Subcutaneous adipose tissue (tissue), 4 donors: Measurements from ENCODE around the gene RFXAP. TPM values are rescaled to one million over a fixed set of nuclear protein-coding genes. Genes with fewer than 3 reads are reported as not detected.

Source experiments
- total RNA-seq, 4 donors: library from RNA; depleted of rRNA; stranded (reverse); fragments of >200 nt; gene quantifications; one replicate each; pipeline ENCODE4 v1.1.0, GENCODE V29; 2016
- TF ChIP-seq, protein P1 (sequence below): fragments of 450-650 bp; IDR thresholded peaks from one replicate; pipeline ENCODE4 v1.5.1; 2016; ENCODE audit warnings: low read depth, mild to moderate bottlenecking, control low read depth, antibody characterized with exemption, moderate library complexity

Gene RFXAP
- total RNA-seq, 4 donors from 2014 or later: 3.6 to 8.3 (median 5.1) TPM

DNA sequence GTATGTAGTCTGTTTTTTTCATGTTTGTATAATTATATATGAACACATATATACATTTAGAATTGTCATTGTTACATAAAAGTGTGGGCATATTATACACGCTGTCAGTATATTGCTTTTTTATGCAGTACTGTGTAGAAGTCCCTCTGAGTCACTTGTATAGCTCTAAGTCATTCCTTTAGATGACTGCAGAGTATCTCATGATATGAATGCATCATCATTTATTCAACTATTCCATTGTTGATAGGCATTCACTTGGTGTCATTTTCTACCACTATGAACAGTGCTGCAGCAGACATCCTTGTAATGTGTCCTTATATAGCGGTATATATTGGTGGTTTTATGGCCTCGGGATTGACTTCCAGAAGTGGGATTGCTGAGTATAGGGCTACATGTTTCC, 15.3 kb downstream of the RFXAP start:
- TF ChIP-seq, protein P1, sequence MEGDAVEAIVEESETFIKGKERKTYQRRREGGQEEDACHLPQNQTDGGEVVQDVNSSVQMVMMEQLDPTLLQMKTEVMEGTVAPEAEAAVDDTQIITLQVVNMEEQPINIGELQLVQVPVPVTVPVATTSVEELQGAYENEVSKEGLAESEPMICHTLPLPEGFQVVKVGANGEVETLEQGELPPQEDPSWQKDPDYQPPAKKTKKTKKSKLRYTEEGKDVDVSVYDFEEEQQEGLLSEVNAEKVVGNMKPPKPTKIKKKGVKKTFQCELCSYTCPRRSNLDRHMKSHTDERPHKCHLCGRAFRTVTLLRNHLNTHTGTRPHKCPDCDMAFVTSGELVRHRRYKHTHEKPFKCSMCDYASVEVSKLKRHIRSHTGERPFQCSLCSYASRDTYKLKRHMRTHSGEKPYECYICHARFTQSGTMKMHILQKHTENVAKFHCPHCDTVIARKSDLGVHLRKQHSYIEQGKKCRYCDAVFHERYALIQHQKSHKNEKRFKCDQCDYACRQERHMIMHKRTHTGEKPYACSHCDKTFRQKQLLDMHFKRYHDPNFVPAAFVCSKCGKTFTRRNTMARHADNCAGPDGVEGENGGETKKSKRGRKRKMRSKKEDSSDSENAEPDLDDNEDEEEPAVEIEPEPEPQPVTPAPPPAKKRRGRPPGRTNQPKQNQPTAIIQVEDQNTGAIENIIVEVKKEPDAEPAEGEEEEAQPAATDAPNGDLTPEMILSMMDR: no peak

DNA sequence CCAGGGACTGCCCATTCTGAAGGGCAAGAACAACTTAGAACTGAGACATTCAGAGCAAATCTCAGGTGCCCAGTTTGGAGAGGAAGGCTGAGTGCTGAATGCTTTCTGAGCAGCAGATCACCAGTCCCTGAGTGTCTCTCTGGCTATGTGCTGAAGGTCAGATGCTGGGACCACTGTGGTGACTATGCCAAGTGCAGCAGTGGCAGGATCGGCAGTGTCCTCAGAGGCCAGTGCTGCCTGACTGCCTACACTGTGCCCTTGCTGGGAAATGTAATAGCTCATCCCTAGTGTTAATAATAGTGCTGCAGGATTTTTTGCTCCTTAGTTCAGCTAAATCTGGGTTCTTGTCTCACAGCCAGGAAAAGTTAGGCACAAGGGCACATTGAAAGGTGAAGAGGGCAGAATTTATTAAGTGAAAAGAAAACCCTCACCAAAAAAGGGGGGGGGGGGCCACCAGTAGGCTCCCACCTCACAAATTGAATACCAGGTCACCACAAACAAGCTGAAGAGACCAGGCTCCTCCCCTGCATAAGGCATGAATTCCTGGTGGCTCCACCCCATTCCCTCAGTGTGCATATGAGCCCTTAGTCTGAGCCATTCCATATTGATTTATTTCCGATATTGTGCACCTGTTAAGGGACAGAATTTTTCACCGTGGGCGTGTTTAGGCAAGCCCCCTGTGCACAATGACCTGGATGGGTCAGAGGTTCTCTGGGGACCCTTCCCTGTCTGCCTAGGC, 18.5 kb downstream of the RFXAP start:
- TF ChIP-seq, protein P1: no peak

DNA sequence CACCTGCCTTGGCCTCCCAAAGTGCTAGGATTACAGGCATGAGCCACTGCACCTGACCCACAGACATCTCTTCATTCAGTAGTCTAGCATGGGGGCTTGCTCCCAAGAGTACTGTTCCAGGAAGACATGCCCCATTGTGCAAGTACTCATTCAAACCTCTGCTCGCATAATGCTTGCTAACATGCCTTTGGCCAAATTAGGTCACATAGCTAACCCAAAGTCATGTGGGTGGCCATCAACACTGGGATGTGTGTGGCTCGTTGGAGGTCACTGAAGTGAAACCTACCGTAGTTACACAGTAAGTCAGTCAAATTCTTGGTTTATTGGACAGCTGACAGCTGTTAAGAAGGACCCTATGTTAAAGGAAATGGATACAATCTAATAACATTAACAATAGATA, 20.3 kb downstream of the RFXAP start:
- TF ChIP-seq, protein P1: no peak

DNA sequence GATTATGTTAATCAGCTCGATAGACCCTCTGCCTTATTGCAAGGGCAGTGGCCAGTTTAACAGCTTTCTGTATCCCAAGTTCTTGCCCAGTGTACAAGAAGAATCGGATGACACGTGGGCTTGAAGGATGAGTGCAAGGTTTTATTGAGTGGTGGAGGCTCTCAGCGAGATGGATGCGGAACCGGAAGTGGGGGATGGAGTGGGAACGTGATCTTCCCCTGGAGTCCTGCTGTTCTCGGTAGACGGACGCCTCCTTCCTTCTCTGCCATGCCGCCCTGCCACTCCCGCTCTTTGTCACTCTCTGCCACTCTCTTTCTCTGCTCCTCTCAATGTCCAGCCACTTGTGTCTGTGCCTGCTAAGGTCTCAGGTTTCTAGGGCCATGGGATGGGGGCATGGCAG, 21.0 kb downstream of the RFXAP start:
- TF ChIP-seq, protein P1: no peak

DNA sequence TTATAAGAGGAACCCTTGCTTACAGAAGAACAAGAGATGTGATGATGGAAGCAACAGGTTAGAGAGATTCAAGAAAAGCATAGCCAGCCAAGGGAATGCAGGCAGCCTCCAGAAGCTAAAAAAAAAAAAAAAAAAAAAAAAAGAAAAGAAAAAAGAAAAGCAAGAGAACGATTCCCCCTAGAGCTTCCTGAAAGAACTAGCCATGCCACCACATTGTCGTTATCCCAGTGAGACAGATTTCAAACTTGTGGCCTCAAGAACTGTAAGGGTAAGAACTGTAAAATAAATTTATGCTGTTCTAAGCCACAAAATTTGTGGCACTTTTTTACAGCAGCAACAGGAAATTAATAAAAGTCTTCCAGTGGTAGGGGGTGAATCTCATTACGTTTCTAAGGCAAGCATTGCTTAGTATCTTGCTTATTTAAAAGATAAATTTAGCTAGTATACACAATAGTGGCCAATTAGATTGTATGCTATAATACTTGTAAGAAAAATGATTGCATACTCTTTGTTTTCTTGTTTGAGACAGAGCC, 21.8 kb downstream of the RFXAP start:
- TF ChIP-seq, protein P1: no peak

DNA sequence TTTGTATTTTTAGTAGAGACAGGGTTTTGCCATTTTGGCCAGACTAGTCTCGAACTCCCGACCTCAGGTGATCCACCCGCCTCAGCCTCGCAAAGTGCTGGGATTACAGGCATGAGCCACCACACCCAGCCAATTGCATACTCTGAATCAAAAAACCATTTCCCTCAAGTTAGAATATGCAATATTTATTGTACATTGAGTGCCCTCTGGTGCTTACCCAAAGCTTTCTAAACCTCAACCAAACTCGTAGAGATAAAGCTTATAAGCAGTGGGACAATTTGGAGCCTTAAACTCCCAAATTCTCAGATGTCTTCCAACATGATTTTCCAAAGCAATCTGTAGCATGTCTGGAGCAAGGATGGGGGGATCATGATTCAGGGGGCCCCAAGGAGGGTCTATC, 22.4 kb downstream of the RFXAP start:
- TF ChIP-seq, protein P1: no peak

DNA sequence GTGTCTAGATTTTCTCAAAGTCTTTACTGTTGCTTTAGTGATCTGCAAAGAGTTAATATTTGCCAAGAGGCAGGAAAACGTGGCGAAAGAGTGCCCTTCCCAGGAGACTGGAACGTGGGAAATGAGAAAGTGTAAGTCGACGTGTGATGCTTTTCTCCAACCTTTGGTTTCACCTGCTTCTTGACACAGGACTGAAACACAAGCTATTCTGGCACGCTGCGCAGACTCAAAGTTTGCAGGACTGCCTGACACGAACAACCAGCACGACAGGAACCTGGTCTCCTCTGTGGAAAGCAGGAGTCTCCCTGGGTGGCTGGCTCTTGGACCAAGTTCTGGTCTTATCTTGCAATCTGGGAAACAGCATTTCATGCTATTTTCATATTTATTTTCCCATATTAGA, 28.6 kb downstream of the RFXAP start:
- TF ChIP-seq, protein P1: no peak
